Chondrocyte (in vitro differentiated cells): ENCODE data around the gene LRIG2. TPM values are rescaled to one million over a fixed set of nuclear protein-coding genes. Genes with fewer than 3 reads are reported as not detected.
"Not testable (repeated sequence)": the region's sequence is repeated elsewhere in the genome, so short reads cannot be mapped to it uniquely, and the experiment has no call there.

Source experiments
- DNase-seq: peaks from one replicate; pipeline ENCODE4 v3.0.0; 2021; ENCODE audit warnings: mixed read lengths, low spot score
- H3K27ac Mint-ChIP-seq: one replicate; pipeline ENCODE4 v1.8.0; 2021; ENCODE audit warnings: mild to moderate bottlenecking, moderate library complexity, mixed read lengths; ENCODE audit not compliant: unreplicated experiment
- H3K27me3 Mint-ChIP-seq: 2 replicates; pipeline ENCODE4 v1.8.0; 2021; ENCODE audit warnings: low read depth, mixed read lengths
- H3K36me3 Mint-ChIP-seq: 2 replicates; pipeline ENCODE4 v1.8.0; 2021; ENCODE audit warnings: low read depth, mixed read lengths
- H3K4me1 Mint-ChIP-seq: 2 replicates; pipeline ENCODE4 v1.8.0; 2021; ENCODE audit warnings: low read depth, mild to moderate bottlenecking, mixed read lengths
- H3K4me3 Mint-ChIP-seq: one replicate; pipeline ENCODE4 v1.8.0; 2021; ENCODE audit warnings: mild to moderate bottlenecking, moderate library complexity, mixed read lengths; ENCODE audit not compliant: unreplicated experiment
- H3K9me3 Mint-ChIP-seq: 2 replicates; pipeline ENCODE4 v1.8.0; 2021; ENCODE audit warnings: low read depth, mixed read lengths
- total RNA-seq: library from RNA; stranded (reverse); gene quantifications from 3 replicates; pipeline ENCODE4 v1.2.1, GENCODE V29; 2021
- TF ChIP-seq, protein P1 (sequence below): fragments of 200-600 bp; sonication (generic); IDR thresholded peaks from 2 replicates; pipeline ENCODE4 v1.5.0; 2021; ENCODE audit warnings: antibody characterized with exemption, mild to moderate bottlenecking, moderate library complexity

The LRIG2 gene
- total RNA-seq, 1 donor from 2014 or later, result 10.7 TPM

DNA sequence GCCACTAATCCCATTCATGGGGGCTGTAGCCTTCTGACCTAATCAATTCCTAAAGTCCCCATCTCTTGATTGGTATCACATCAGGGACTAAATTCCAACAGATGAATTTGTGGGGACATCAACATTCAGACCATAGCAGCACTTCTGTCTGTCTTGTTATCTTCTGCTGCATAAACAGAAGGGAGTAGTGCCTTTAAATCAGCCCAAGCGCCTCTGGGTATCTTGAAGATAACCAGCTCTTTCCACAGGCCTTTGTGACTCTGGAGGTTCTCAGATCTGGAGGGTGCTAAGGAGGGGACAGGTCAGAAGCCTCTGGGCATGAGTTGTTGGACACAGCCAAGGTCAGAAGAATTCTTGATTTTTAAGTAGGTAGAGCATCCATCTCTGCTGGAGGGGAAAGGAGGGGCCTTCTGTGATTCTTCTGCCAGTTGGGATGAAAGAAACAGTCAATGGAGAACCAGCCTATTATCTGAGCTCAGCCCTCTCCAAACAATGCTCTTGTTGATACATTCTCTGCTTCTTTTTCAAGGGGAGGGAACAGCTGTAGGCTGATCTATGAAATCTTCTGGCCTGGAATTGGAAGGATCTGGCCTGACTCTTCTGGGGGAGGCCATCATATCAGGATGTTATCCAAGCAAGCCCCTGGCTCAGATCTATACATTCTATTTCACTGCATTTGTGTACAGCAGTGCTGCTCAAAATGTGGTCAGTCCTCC is 31.3 kb upstream of the LRIG2 start:
- H3K4me1 Mint-ChIP-seq, result peaks cover 17% of the 10 kb centered on the region
- H3K4me3 Mint-ChIP-seq, result no peak overlapping the region
- H3K27me3 Mint-ChIP-seq, result no peaks in the 10 kb centered on the region
- H3K9me3 Mint-ChIP-seq, result no peaks in the 10 kb centered on the region
- TF ChIP-seq, protein P1, sequence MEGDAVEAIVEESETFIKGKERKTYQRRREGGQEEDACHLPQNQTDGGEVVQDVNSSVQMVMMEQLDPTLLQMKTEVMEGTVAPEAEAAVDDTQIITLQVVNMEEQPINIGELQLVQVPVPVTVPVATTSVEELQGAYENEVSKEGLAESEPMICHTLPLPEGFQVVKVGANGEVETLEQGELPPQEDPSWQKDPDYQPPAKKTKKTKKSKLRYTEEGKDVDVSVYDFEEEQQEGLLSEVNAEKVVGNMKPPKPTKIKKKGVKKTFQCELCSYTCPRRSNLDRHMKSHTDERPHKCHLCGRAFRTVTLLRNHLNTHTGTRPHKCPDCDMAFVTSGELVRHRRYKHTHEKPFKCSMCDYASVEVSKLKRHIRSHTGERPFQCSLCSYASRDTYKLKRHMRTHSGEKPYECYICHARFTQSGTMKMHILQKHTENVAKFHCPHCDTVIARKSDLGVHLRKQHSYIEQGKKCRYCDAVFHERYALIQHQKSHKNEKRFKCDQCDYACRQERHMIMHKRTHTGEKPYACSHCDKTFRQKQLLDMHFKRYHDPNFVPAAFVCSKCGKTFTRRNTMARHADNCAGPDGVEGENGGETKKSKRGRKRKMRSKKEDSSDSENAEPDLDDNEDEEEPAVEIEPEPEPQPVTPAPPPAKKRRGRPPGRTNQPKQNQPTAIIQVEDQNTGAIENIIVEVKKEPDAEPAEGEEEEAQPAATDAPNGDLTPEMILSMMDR, result no peak
- no peak for DNase-seq
- H3K27ac Mint-ChIP-seq, result peak overlapping the region; percentile 87
- H3K36me3 Mint-ChIP-seq, result no peaks in the 10 kb centered on the region

DNA sequence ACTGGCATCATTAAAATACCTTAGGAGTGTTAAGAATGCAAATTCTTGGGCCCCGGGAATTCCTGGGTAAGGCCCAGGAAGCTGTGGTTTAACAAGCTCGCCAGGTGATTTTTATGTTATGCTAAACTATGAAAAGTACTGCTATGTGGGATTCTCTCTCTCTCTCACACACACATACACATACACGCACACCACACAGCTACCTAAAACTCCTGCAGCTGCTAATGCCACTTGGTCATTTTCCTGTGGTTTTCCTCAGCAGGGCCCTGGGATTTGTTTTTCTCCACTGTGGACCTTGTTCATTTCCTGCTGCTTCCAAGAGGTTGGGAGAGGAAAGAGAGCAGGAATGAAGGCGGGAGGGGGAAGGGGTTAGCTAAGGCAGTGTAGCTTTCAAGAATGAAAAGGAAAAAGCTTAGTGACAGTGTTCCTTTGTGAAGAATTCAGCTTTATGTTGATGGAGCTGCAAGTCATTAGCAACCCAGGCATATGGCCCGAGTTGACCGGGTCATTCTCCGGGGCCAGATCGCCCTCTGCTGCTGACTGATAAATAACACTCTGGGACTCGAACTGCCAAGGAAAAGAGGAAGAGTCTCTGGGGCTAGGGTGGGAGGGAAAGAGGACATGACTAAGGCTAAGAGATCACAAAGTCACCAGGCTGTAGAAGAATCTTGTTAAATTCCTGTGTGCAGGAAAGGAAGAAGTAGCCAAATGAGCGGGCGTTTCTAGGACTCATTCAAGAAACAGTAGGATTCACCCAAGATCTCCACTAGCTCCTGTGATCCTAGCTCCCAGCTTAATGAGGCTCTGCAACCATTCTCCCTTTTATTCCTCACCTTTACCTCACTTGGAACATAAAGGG is 30.5 kb upstream of the LRIG2 start:
- DNase-seq, result no peak
- Mint-ChIP-seq H3K4me1 (peaks cover 17% of the 10 kb centered on the region), H3K36me3 (no peaks in the 10 kb centered on the region), H3K4me3 (no peak overlapping the region), H3K27me3 (no peaks in the 10 kb centered on the region), H3K9me3 (no peaks in the 10 kb centered on the region), H3K27ac (peak overlapping the region; percentile 87)
- TF ChIP-seq, protein P1, result peak; percentile 84

DNA sequence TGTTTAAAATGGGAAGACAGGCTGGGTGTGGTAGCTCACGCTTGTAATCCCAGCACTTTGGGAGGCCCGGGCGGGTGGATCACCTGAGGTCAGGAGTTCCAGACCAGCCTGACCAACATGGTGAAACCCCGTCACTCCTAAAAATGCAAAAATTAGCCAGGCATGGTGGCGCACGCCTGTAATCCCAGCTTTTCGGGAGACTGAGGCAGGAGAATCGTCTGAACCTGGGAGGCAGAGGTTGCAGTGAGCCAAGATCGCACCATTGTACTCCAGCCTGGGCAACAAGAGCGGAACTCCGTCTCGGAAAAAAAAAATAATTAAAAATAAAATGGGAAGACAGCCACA is 29.9 kb upstream of the LRIG2 start:
- not testable (repeated sequence) for H3K36me3 Mint-ChIP-seq, DNase-seq, H3K9me3 Mint-ChIP-seq, H3K27me3 Mint-ChIP-seq, H3K4me3 Mint-ChIP-seq
- Mint-ChIP-seq H3K27ac (peak overlapping the region; percentile 22), H3K4me1 (peaks cover 17% of the 10 kb centered on the region)

DNA sequence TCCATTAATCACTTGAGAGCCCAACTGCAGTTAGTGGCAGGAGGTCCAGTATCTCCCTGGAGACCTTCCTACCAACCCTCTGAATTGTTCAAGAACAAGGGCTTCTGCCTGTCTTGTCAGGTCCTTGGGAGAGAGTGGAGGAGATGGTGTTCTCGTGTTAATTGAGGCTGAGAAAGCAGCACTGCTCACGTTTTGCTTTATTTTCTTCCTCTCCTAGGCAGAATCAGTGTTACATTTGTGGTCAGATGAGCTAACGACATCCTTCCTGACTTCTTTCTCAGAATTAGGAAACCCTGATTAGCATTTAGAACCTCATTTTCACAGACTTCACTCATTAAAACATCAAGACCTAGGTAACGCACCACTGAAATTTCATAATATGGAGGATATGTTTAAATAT is 26.4 kb upstream of the LRIG2 start:
- no peaks in the 10 kb centered on the region for H3K27me3 Mint-ChIP-seq
- TF ChIP-seq, protein P1, result no peak
- no peak overlapping the region for H3K27ac Mint-ChIP-seq
- H3K9me3 Mint-ChIP-seq, result no peaks in the 10 kb centered on the region
- no peaks in the 10 kb centered on the region for H3K36me3 Mint-ChIP-seq
- H3K4me1 Mint-ChIP-seq, result peaks cover 17% of the 10 kb centered on the region
- DNase-seq, result no peak
- H3K4me3 Mint-ChIP-seq, result no peak overlapping the region

DNA sequence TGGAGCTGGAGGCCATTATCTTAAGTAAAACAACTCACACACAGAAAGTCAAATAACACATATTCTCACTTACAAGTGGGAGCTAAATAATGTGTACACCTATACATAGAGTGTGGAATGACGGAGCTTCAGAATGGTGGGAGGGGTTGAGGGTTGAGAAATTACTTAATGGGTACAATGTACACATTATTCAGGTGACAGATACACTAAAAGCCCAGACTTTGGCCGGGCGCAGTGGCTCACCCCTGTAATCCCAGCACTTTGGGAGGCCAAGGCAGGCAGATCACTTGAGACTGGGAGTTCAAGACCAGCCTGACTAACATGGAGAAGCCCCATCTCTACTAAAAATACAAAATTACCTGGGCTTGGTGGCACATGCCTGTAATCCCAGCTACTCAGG is 24.9 kb upstream of the LRIG2 start:
- no peaks in the 10 kb centered on the region for H3K27me3 Mint-ChIP-seq
- no peak overlapping the region for H3K4me3 Mint-ChIP-seq
- H3K9me3 Mint-ChIP-seq, result no peaks in the 10 kb centered on the region
- no peak overlapping the region for H3K27ac Mint-ChIP-seq
- no peak for DNase-seq
- TF ChIP-seq, protein P1, result no peak
- no peaks in the 10 kb centered on the region for H3K36me3 Mint-ChIP-seq
- peaks cover 4% of the 10 kb centered on the region for H3K4me1 Mint-ChIP-seq
